HEK293 (cell line): ENCODE data around the gene CNDP2.

Experiments
- CTCF ChIA-PET: fragments of 350-600 bp; formaldehyde crosslinking; extraction: SDS; loops from one replicate; lab custom pipeline; 2021; ENCODE audit warnings: antibody characterized with exemption; lab: Yijun Ruan, JAX
- POLR2A ChIA-PET: fragments of 300-600 bp; formaldehyde crosslinking; extraction: SDS; loops from one replicate; lab custom pipeline; 2020; ENCODE audit warnings: antibody characterized with exemption, inconsistent platforms; lab: Yijun Ruan, JAX
- H3K27ac ChIP-seq: fragments of 200-500 bp; sonication (Bioruptor generic); 2 replicates; pipeline ENCODE4 v1.5.1; 2014; ENCODE audit warnings: low read depth, low read length, control low read depth, inconsistent platforms; ENCODE audit errors: extremely low read depth
- H3K36me3 ChIP-seq, 2 experiments: fragments of 200-500 bp in 1 of 2; sonication (Bioruptor generic) in 1 of 2; 1 replicate in 1 of 2; 2 replicates in 1 of 2; pipeline ENCODE4 v1.5.1; 2014 to 2017; ENCODE audit warnings: inconsistent platforms in 2 of 2, low read length in 2 of 2; ENCODE audit not compliant: control insufficient read depth in 2 of 2, insufficient read depth in 1 of 2
- H3K4me1 ChIP-seq: fragments of 200-500 bp; sonication (Bioruptor generic); 2 replicates; pipeline ENCODE4 v1.5.1; 2014; ENCODE audit warnings: mild to moderate bottlenecking, low read length, inconsistent platforms; ENCODE audit not compliant: control insufficient read depth, insufficient read depth
- H3K4me3 ChIP-seq: 2 replicates; pipeline ENCODE4 v1.5.1; 2011; ENCODE audit warnings: low read depth, mild to moderate bottlenecking, control low read depth, low read length, moderate library complexity
- H3K9me3 ChIP-seq: fragments of 200-500 bp; sonication (Bioruptor generic); 2 replicates; pipeline ENCODE4 v1.5.1; 2014; ENCODE audit warnings: low read depth, low read length, inconsistent platforms; ENCODE audit not compliant: control insufficient read depth, insufficient read depth
- CTCF ChIP-seq: fragments of 450-650 bp; formaldehyde crosslinking; IDR thresholded peaks from 2 replicates; pipeline ENCODE4 v1.5.1; 2016; ENCODE audit warnings: missing biosample characterization, missing genetic modification characterization
- ELK4 ChIP-seq: IDR thresholded peaks from 2 replicates; pipeline ENCODE4 v1.6.1; 2011; ENCODE audit warnings: mild to moderate bottlenecking, low read depth, low read length, borderline replicate concordance
- HIC1 ChIP-seq: fragments of 450-650 bp; formaldehyde crosslinking; IDR thresholded peaks from 2 replicates; pipeline ENCODE4 v1.5.1; 2016; ENCODE audit warnings: missing biosample characterization, missing genetic modification characterization
- HOXA7 ChIP-seq: sonication (generic); formaldehyde crosslinking; IDR thresholded peaks from 2 replicates; pipeline ENCODE4 v1.8.1; 2022; ENCODE audit warnings: missing genetic modification reagents, borderline replicate concordance
- KLF16 ChIP-seq: fragments of 450-650 bp; formaldehyde crosslinking; IDR thresholded peaks from 2 replicates; pipeline ENCODE4 v1.5.1; 2017; ENCODE audit warnings: missing biosample characterization, missing genetic modification characterization
- KLF7 ChIP-seq: fragments of 450-650 bp; formaldehyde crosslinking; IDR thresholded peaks from 2 replicates; pipeline ENCODE4 v1.5.1; 2016; ENCODE audit warnings: missing biosample characterization, missing genetic modification characterization, borderline replicate concordance
- OVOL3 ChIP-seq: fragments of 450-650 bp; formaldehyde crosslinking; IDR thresholded peaks from 2 replicates; pipeline ENCODE4 v1.5.1; 2016; ENCODE audit warnings: missing biosample characterization, missing genetic modification characterization
- PRDM4 ChIP-seq: fragments of 450-650 bp; formaldehyde crosslinking; IDR thresholded peaks from 2 replicates; pipeline ENCODE4 v1.5.1; 2017; ENCODE audit warnings: missing biosample characterization, missing genetic modification characterization
- SALL2 ChIP-seq: fragments of 450-650 bp; formaldehyde crosslinking; IDR thresholded peaks from 2 replicates; pipeline ENCODE4 v1.5.0; 2017; ENCODE audit warnings: missing biosample characterization, mild to moderate bottlenecking, missing genetic modification characterization, borderline replicate concordance
- ZBTB6 ChIP-seq: fragments of 450-650 bp; formaldehyde crosslinking; IDR thresholded peaks from 2 replicates; pipeline ENCODE4 v1.5.1; 2017; ENCODE audit warnings: missing biosample characterization, missing genetic modification characterization
- ZNF146 ChIP-seq: fragments of 450-650 bp; formaldehyde crosslinking; IDR thresholded peaks from 2 replicates; pipeline ENCODE4 v1.5.1; 2016; ENCODE audit warnings: missing biosample characterization, missing genetic modification characterization
- ZNF157 ChIP-seq: fragments of 450-650 bp; formaldehyde crosslinking; IDR thresholded peaks from 2 replicates; pipeline ENCODE4 v1.5.1; 2016; ENCODE audit warnings: missing biosample characterization, missing genetic modification characterization
- ZNF16 ChIP-seq: fragments of 450-650 bp; formaldehyde crosslinking; IDR thresholded peaks from 2 replicates; pipeline ENCODE4 v1.5.1; 2016; ENCODE audit warnings: low read depth, missing biosample characterization, missing genetic modification characterization
- ZNF23 ChIP-seq: fragments of 450-650 bp; formaldehyde crosslinking; IDR thresholded peaks from 2 replicates; pipeline ENCODE4 v1.5.1; 2016; ENCODE audit warnings: missing biosample characterization, missing genetic modification characterization, borderline replicate concordance
- ZNF626 ChIP-seq: fragments of 450-650 bp; sonication (Bioruptor Pico); formaldehyde crosslinking; IDR thresholded peaks from 2 replicates; pipeline ENCODE4 v1.5.1; 2018; ENCODE audit warnings: missing biosample characterization, missing genetic modification characterization, inconsistent platforms
- ZNF768 ChIP-seq: fragments of 450-650 bp; formaldehyde crosslinking; IDR thresholded peaks from 2 replicates; pipeline ENCODE4 v1.5.1; 2018; ENCODE audit warnings: missing biosample characterization, mild to moderate bottlenecking, missing genetic modification characterization
- ZNF777 ChIP-seq: fragments of 450-650 bp; formaldehyde crosslinking; IDR thresholded peaks from 2 replicates; pipeline ENCODE4 v1.5.1; 2017; ENCODE audit warnings: missing biosample characterization, missing genetic modification characterization, borderline replicate concordance
- ZSCAN4 ChIP-seq: fragments of 450-650 bp; formaldehyde crosslinking; IDR thresholded peaks from 2 replicates; pipeline ENCODE4 v1.5.1; 2017; ENCODE audit warnings: missing biosample characterization, missing genetic modification characterization

The CNDP2 gene

GRCh38 chr18:74460825-74461224, 35.3 kb upstream of the CNDP2 start:
- CTCF ChIA-PET = interaction anchor here (0.6 to 2.4 kb wide), 3 partner anchors 8 to 90 kb away, joined by 3 to 6 read pairs (median 6); no protein-coding TSS in a partner anchor
- H3K4me1 ChIP-seq = no peaks in the 10 kb centered on the region

More at GRCh38 chr18:74460825-74461224, 35.3 kb upstream of the CNDP2 start:
- Histone ChIP-seq H3K36me3 (no peaks in the 10 kb centered on the region), H3K27ac (no peak overlapping the region), H3K9me3 (no peaks in the 10 kb centered on the region; the same call in 1 of the 2 replicates)
- POLR2A ChIA-PET = no interaction called here
- no peak for TF ChIP-seq ZNF777
- no peak for TF ChIP-seq ZNF146
- no peak for TF ChIP-seq ZNF768 (tag by site-specific recombination)
- TF ChIP-seq ZSCAN4 (tag by site-specific recombination) = no peak
- no peak for TF ChIP-seq ZNF157 (tag by site-specific recombination)
- no peak for TF ChIP-seq KLF16
- TF ChIP-seq HIC1 (tag by site-specific recombination) = no peak
- TF ChIP-seq CTCF (tag by site-specific recombination) = no peak
- TF ChIP-seq OVOL3 (tag by site-specific recombination) = no peak
- no peak for TF ChIP-seq ZNF16 (tag by site-specific recombination)
- no peak for TF ChIP-seq ZNF23 (tag by site-specific recombination)
- no peak for TF ChIP-seq ZNF626 (tag by site-specific recombination)
- TF ChIP-seq PRDM4 (tag by site-specific recombination) = no peak
- TF ChIP-seq HOXA7 = no peak
- no peak for TF ChIP-seq ZBTB6
- TF ChIP-seq SALL2 = no peak
- TF ChIP-seq ELK4 = no peak
- TF ChIP-seq KLF7 = no peak
- TF ChIP-seq, all 188 proteins: peak for 0
- no peak overlapping the region for H3K4me3 ChIP-seq
